GM18873 (cell line): ENCODE results near the gene ZNF681.
A peak's percentile ranks its signal among the peaks of the same experiment; 100 is the strongest.
"Not testable (repeated sequence)": the region's sequence is repeated elsewhere in the genome, so short reads cannot be mapped to it uniquely, and the experiment has no call there.

Experiments
- ATAC-seq: cut with Tn5 transposase; IDR thresholded peaks from one replicate; pipeline ENCODE4 v1.9.1; 2021; ENCODE audit warnings: mild to moderate bottlenecking, moderate library complexity, moderate number of reproducible peaks; ENCODE audit not compliant: unreplicated experiment, low FRiP score

Gene ZNF681

DNA sequence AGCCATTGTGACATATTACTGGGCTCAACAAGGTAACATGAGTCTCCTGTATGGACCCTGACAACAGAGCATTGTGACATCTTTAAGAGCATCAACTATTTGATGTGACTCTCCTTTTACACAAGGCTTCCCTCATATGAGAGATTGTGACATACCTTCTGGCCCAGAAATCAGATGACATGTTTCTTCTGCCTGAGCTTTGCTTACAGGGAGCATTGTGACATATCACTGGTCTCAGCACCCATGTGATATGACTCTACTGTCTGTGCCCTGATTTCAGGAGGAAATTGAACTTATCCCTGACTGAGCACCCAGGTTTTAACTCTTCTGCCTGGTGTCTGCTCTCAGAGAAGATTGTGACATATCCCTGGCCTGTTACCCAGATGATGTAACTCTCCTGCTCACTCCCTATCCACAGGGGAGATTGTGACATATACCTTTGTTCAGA, 15.9 kb upstream of the ZNF681 start:
- no peak for ATAC-seq

DNA sequence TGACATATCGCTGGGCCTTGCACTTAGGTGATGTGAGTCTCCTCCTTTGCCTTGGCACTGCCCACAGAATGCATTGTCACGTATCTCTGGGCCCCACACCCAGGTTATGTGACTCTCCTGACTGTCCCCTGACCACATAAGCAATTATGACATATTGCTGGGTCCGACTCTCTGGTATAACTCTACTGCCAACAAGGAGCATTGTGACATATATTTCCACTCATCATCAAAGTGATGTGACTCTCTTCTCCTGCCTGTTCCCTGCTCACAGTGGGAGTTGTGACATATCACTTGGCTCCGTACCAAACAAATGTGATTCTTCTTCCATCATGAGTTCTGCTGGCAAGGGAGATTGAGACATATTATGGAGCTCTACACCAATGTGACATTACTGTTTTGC, 15.4 kb upstream of the ZNF681 start:
- ATAC-seq = no peak

- ATAC-seq = no peak
These were observed 14.0 kb upstream of the ZNF681 start for GRCh38 chr19:23772675-23773063.

- no peak for ATAC-seq
These were observed 13.3 kb upstream of the ZNF681 start for GRCh38 chr19:23771761-23772674.

- no peak for ATAC-seq
These were observed 12.6 kb upstream of the ZNF681 start for GRCh38 chr19:23771316-23771715.

DNA sequence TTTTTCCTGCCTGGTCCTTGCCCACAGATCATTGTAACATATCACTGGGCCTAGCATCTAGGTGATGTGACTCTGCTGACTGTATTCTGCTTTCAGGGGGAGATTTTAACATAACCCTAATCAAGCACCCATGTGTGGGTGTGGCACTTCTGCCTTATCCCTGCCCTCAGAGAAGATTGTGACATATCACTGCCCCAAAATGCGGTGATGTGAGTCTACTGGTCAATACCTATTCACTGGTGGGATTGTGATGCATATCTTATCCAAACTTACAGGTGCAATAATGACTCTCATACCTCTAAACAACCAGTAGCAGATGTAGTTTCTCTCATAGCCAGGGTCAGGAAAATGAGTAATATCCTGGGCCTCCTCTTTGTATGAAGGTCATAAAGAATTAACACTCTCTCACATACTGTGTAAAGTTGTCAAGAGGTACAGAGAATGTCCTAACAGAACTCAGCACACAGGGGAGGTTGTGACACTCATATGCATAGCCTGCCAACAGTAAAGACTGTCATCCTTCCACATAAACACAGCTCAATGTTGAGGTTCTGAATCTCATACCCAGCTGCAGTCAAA, 12.1 kb upstream of the ZNF681 start:
- no peak for ATAC-seq

- no peak for ATAC-seq
These were observed 11.2 kb upstream of the ZNF681 start for GRCh38 chr19:23769691-23770468.

DNA sequence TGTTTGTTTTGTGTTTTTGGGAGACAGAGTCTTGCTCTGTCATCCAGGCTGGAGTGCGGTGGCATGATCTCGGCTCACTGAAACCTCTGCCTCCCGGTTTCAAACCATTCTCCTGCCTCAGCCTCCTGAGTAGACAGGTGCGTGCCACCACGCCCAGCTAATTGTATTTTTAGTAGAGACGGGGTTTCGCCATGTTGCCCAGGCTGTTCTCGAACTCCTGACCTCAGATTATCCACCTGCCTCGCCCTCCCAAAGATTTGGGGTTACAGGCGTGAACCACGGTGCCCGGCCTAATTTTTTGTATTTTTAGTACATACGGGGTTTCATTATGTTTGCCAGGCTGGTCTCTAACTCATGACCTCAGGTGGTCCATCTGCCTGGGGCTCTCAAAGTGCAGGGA, 8.3 kb upstream of the ZNF681 start:
- no peak for ATAC-seq

DNA sequence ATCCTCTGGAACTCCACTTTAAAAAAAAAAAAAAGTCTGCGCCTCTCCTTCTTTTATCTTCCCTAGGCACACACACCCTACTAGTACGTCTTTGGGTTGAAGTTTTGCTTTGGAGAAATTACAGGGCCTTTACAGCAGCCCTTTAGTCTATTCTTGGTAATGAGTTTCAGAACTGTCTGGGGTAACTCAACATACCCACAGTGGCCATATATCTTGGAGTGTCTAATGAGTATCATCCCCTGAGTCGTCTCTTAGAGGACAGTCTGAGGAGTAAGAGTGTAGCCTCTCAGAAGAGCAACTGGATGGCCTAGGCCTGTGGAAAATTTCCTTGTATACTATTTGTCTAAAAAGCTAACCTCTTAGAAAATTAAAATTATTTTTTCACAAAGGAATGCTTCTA, 6.1 kb upstream of the ZNF681 start:
- no peak for ATAC-seq

- ATAC-seq = peak; percentile 51
These were observed 4.4 kb upstream of the ZNF681 start for GRCh38 chr19:23762884-23763711.

GRCh38 chr19:23762548-23762883, 3.8 kb upstream of the ZNF681 start:
- no peak for ATAC-seq

- not testable (repeated sequence) for ATAC-seq
These were observed 1.6 kb upstream of the ZNF681 start for GRCh38 chr19:23760326-23760725.

GRCh38 chr19:23743633-23744232, 15.0 kb downstream of the ZNF681 start:
- not testable (repeated sequence) for ATAC-seq

- ATAC-seq = not testable (repeated sequence)
These were observed 27.8 kb downstream of the ZNF681 start for GRCh38 chr19:23730729-23731465.

GRCh38 chr19:23724161-23724560, 34.5 kb downstream of the ZNF681 start:
- ATAC-seq = not testable (repeated sequence)

GRCh38 chr19:23718802-23719201, 39.9 kb downstream of the ZNF681 start:
- no peak for ATAC-seq

- no peak for ATAC-seq
These were observed 41.9 kb downstream of the ZNF681 start for GRCh38 chr19:23716792-23717191.

- no peak for ATAC-seq
These were observed 49.3 kb downstream of the ZNF681 start for GRCh38 chr19:23709347-23709746.

DNA sequence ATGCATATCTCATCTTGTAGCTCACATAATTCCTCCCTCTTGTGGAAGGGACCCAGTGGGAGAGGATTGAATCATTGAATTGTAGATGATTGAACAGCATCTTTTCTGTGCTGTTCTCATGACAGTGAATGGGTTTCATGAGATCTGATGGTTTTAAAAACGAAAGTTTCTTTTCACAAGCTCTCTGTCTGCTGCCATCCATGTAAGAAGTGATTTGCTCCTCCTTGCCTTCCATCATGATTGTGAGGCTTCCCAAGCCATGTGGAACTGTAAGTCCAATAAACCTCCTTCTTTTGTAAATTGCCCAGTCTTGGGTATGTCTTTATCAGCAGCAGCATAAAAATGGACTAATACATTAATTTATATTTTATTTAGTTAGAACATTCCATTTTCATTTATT, 52.0 kb downstream of the ZNF681 start:
- no peak for ATAC-seq
